Bronchial epithelial cell (primary cell): Measurements from ENCODE around the gene PHF13. TPM values are rescaled to one million over a fixed set of nuclear protein-coding genes. Genes with fewer than 3 reads are reported as not detected.
A peak's percentile ranks its signal among the peaks of the same experiment; 100 is the strongest.
"Not testable (repeated sequence)": the region's sequence is repeated elsewhere in the genome, so short reads cannot be mapped to it uniquely, and the experiment has no call there.

ENCODE experiments used
- DNase-seq: peaks from one replicate; pipeline ENCODE4 v3.0.0-alpha.2; 2010; ENCODE audit warnings: low read depth
- FAIRE-seq: peaks from 2 replicates; lab custom pipeline; 2011; peaks lifted over from hg19 to GRCh38; lab: Jason Lieb, UNC
- H3K27me3 ChIP-seq: 2 replicates; pipeline ENCODE4 v1.5.1; 2011; ENCODE audit warnings: low read length; ENCODE audit not compliant: control insufficient read depth, insufficient read depth
- H3K36me3 ChIP-seq: 2 replicates; pipeline ENCODE4 v1.5.1; 2011; ENCODE audit warnings: low read length; ENCODE audit not compliant: control insufficient read depth, insufficient read depth
- H3K4me3 ChIP-seq: 2 replicates; pipeline ENCODE4 v1.5.1; 2011; ENCODE audit warnings: mild to moderate bottlenecking, low read depth, low read length, control low read depth
- total RNA-seq: library from RNA; depleted of rRNA; stranded (reverse); fragments of >200 nt; gene quantifications from 2 replicates; pipeline ENCODE4 v1.2.1, GENCODE V29; 2014
- TF ChIP-seq, protein P1 (sequence below): IDR thresholded peaks from 2 replicates; pipeline ENCODE4 v1.5.1; 2011; ENCODE audit warnings: mild to moderate bottlenecking, moderate library complexity, low read length, control low read depth, inconsistent platforms; ENCODE audit not compliant: insufficient read depth, severe bottlenecking

The PHF13 gene
- total RNA-seq, 1 donor from 2014 or later, result 6.1 TPM

DNA sequence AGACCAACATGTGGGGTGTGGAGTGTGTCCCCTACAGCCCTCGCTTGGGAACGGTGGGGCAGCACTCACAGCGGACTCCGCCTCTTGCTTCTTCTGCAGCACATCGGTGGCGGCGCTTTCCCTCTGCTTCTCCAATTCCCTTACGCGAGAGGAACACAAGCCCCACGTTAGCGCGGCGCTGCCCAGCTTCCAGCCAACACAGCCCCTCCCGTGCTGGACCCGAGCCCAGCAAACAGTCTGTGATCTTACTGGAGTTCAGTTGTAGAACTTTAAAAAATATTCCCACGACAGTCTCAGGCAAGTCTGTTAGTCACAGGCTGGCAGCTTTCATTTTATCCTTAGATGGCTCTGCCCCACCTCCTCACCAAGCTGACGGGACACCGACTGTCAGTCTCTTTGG lies 24.7 kb downstream of the PHF13 start:
- Histone ChIP-seq H3K36me3 (peaks cover 33% of the 10 kb centered on the region), H3K4me3 (no peak overlapping the region), H3K27me3 (no peaks in the 10 kb centered on the region)
- TF ChIP-seq, protein P1, sequence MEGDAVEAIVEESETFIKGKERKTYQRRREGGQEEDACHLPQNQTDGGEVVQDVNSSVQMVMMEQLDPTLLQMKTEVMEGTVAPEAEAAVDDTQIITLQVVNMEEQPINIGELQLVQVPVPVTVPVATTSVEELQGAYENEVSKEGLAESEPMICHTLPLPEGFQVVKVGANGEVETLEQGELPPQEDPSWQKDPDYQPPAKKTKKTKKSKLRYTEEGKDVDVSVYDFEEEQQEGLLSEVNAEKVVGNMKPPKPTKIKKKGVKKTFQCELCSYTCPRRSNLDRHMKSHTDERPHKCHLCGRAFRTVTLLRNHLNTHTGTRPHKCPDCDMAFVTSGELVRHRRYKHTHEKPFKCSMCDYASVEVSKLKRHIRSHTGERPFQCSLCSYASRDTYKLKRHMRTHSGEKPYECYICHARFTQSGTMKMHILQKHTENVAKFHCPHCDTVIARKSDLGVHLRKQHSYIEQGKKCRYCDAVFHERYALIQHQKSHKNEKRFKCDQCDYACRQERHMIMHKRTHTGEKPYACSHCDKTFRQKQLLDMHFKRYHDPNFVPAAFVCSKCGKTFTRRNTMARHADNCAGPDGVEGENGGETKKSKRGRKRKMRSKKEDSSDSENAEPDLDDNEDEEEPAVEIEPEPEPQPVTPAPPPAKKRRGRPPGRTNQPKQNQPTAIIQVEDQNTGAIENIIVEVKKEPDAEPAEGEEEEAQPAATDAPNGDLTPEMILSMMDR, result no peak
- DNase-seq (no peak), FAIRE-seq (no peak)

DNA sequence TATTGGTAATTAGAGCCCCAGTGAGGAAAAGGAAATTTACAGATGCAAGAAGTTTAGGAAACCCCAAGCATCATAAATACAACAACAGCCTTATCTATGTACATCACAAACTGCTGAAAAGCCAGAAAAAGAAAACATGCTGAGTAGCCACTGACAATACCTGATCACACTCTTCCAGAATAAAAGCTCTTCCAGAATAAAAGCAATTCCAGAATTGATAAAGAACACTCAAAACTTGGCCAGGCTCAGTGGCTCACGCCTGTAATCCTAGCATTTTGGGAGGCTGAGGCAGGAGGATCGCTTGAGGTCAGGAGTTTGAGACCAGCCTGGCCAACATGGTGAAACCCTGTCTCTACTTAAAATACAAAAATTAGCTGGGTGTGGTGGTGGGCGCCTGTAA lies 27.3 kb downstream of the PHF13 start:
- FAIRE-seq, H3K4me3 ChIP-seq, H3K27me3 ChIP-seq, DNase-seq: not testable (repeated sequence)
- peaks cover 38% of the 10 kb centered on the region for H3K36me3 ChIP-seq

DNA sequence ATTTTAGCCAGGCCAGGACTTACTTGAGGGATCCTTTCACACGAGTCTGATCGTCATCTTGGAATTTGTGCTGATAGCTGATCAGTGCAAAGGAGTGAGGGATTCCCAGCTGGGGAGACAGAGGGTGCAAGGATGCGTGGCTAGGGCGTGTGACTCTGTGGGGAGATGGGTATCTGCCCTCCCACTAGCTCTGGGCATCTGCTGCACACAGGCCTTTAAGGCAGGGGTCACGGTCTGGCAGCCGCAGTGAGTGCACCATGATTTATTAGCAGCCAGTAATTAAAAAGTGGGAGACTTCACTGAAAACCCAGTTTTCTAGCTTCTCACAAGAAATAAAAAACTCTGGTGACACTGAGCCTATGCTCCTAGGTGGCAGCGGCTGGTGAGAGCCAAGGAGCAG lies 31.5 kb downstream of the PHF13 start:
- Histone ChIP-seq H3K4me3 (no peak overlapping the region), H3K27me3 (no peaks in the 10 kb centered on the region), H3K36me3 (peaks cover 24% of the 10 kb centered on the region)
- DNase-seq (no peak), FAIRE-seq (no peak)
- TF ChIP-seq, protein P1, result no peak

DNA sequence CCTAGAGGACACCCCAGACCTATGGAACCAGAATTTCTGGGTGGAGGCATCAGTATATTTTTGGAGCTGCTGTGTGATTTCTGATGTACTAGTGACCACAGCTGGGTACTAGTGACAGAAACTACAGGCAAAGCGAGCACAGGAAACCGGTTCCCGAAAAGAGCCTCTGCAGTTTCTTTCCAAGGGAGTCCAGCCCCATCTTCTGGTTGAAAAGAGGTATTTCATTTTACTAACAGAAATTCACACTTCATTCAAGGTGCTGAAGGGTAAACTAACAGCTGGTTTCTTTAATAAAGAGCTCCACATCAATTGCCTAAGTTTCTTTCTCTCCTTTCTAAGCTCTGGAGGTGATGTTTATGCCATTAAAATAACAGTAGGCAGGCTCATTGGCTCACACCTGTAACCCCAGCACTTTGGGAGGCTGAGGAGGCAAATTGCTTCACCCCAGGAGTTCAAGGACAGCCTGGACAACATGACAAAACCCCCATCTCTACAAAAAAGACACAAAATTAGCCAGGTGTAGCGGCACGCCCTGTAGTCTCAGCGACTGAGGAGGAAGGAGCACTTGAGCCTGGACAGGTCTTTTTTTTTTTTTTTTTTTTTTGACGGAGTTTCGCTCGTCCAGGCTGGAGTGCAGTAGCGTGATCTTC lies 33.1 kb downstream of the PHF13 start:
- no peak for FAIRE-seq
- TF ChIP-seq, protein P1, result peak; percentile 61
- Histone ChIP-seq H3K36me3 (peaks cover 21% of the 10 kb centered on the region), H3K27me3 (no peaks in the 10 kb centered on the region), H3K4me3 (no peak overlapping the region)
- peak; percentile 51 for DNase-seq

DNA sequence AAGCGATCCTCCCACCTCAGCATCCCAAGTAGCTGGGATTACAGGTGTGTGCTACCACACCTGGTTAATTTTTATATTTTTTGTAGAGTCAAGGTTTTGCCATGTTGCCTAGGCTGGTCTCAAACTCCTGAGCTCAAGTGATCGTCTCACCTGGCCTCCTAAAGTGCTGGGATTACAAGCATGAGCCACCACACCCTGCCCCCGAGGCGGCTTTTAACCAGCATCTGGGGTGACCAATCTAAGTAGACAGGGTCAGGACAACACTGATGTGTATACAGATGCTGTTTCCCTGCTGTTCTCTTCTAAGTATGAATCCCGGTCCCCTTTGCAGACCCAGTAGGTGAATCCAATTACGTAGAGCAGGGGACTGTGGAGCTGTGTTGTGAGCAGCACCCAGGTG lies 35.0 kb downstream of the PHF13 start:
- DNase-seq (no peak), FAIRE-seq (no peak)

DNA sequence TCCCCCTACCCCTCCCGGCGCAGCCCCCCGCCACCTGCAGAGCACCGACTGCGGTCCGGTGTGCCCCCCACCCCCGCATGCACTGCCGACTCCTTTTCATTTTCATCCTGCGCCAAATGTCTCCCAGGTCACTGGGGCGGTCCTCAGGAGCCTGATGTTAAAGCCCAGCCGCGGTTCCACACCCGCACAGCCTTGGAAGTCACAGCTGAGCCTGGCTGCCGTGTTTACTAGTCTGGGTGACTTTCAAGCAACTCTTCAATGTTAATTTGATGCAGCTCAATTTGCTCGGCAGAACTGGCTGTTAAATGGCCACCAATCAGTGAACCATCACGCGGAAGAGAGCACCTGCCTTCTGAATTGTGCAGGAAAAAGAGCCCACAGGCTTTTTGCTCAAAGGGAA lies 38.4 kb downstream of the PHF13 start:
- Histone ChIP-seq H3K4me3 (no peak overlapping the region), H3K27me3 (no peaks in the 10 kb centered on the region), H3K36me3 (peaks cover 17% of the 10 kb centered on the region)
- FAIRE-seq (no peak), DNase-seq (no peak)
- TF ChIP-seq, protein P1, result no peak

More for the DNA sequence above, 35.0 kb downstream of the PHF13 start:
- Histone ChIP-seq H3K36me3 (peaks cover 21% of the 10 kb centered on the region), H3K27me3 (no peaks in the 10 kb centered on the region), H3K4me3 (no peak overlapping the region)
- TF ChIP-seq, protein P1, result no peak
